ENCODE measurements around the gene TMEM91.

The TMEM91 gene

GRCh38 chr19:41421973-41422372 is 45.6 kb downstream of the TMEM91 start:
- no peak for DNase-seq (ENCODE audit: low read depth, low spot score)
- Histone ChIP-seq H3K4me1 (ENCODE audit: control insufficient read depth, insufficient read depth, low read length) (no peaks in the 10 kb centered on the region; the same call in 1 of the 2 replicates), H3K4me3 (ENCODE audit: low read length) (no peak overlapping the region), H3K27ac (ENCODE audit: low read length) (no peak overlapping the region), H3K27me3 (ENCODE audit: control insufficient read depth, insufficient read depth, low read length) (no peaks in the 10 kb centered on the region), H3K9me3 (ENCODE audit: control insufficient read depth, insufficient read depth, low read length) (no peaks in the 10 kb centered on the region), H3K36me3 (ENCODE audit: control insufficient read depth, insufficient read depth, low read length) (peaks cover 18% of the 10 kb centered on the region)
- WGBS (ENCODE audit: insufficient coverage, insufficient read length): no CpG with 5 or more reads among the region's 20 CpGs

GRCh38 chr19:41422456-41422855 is 46.1 kb downstream of the TMEM91 start:
- H3K36me3 ChIP-seq (ENCODE audit: control insufficient read depth, insufficient read depth, low read length): peaks cover 18% of the 10 kb centered on the region
- H3K27ac ChIP-seq (ENCODE audit: low read length): no peak overlapping the region
- DNase-seq (ENCODE audit: low read depth, low spot score): no peak
- WGBS (ENCODE audit: insufficient coverage, insufficient read length): no CpG with 5 or more reads among the region's 18 CpGs
- H3K27me3 ChIP-seq (ENCODE audit: control insufficient read depth, insufficient read depth, low read length): no peaks in the 10 kb centered on the region
- no peaks in the 10 kb centered on the region; the same call in 1 of the 2 replicates for H3K4me1 ChIP-seq (ENCODE audit: control insufficient read depth, insufficient read depth, low read length)
- H3K9me3 ChIP-seq (ENCODE audit: control insufficient read depth, insufficient read depth, low read length): no peaks in the 10 kb centered on the region
- no peak overlapping the region for H3K4me3 ChIP-seq (ENCODE audit: low read length)

GRCh38 chr19:41422955-41423354 is 46.6 kb downstream of the TMEM91 start:
- H3K27ac ChIP-seq (ENCODE audit: low read length): no peak overlapping the region
- peaks cover 18% of the 10 kb centered on the region for H3K36me3 ChIP-seq (ENCODE audit: control insufficient read depth, insufficient read depth, low read length)
- H3K9me3 ChIP-seq (ENCODE audit: control insufficient read depth, insufficient read depth, low read length): no peaks in the 10 kb centered on the region
- DNase-seq (ENCODE audit: low read depth, low spot score): no peak
- no peak overlapping the region for H3K4me3 ChIP-seq (ENCODE audit: low read length)
- H3K4me1 ChIP-seq (ENCODE audit: control insufficient read depth, insufficient read depth, low read length): no peaks in the 10 kb centered on the region; the same call in 1 of the 2 replicates
- no peaks in the 10 kb centered on the region for H3K27me3 ChIP-seq (ENCODE audit: control insufficient read depth, insufficient read depth, low read length)
- no CpG with 5 or more reads among the region's 12 CpGs for WGBS (ENCODE audit: insufficient coverage, insufficient read length)

- Histone ChIP-seq H3K27me3 (ENCODE audit: control insufficient read depth, insufficient read depth, low read length) (no peaks in the 10 kb centered on the region), H3K27ac (ENCODE audit: low read length) (no peak overlapping the region), H3K4me3 (ENCODE audit: low read length) (no peak overlapping the region), H3K36me3 (ENCODE audit: control insufficient read depth, insufficient read depth, low read length) (peaks cover 14% of the 10 kb centered on the region), H3K9me3 (ENCODE audit: control insufficient read depth, insufficient read depth, low read length) (no peaks in the 10 kb centered on the region), H3K4me1 (ENCODE audit: control insufficient read depth, insufficient read depth, low read length) (no peaks in the 10 kb centered on the region; the same call in 1 of the 2 replicates)
- no peak for DNase-seq (ENCODE audit: low read depth, low spot score)
- WGBS (ENCODE audit: insufficient coverage, insufficient read length): no CpG with 5 or more reads among the region's 21 CpGs
These were observed 48.2 kb downstream of the TMEM91 start for GRCh38 chr19:41424335-41425173.

- Histone ChIP-seq H3K9me3 (ENCODE audit: control insufficient read depth, insufficient read depth, low read length) (no peaks in the 10 kb centered on the region), H3K4me3 (ENCODE audit: low read length) (no peak overlapping the region), H3K27ac (ENCODE audit: low read length) (no peak overlapping the region), H3K27me3 (ENCODE audit: control insufficient read depth, insufficient read depth, low read length) (no peaks in the 10 kb centered on the region), H3K4me1 (ENCODE audit: control insufficient read depth, insufficient read depth, low read length) (no peaks in the 10 kb centered on the region; the same call in 1 of the 2 replicates), H3K36me3 (ENCODE audit: control insufficient read depth, insufficient read depth, low read length) (peaks cover 10% of the 10 kb centered on the region)
- WGBS (ENCODE audit: insufficient coverage, insufficient read length): no CpG with 5 or more reads among the region's 28 CpGs
- no peak for DNase-seq (ENCODE audit: low read depth, low spot score)
These were observed 49.1 kb downstream of the TMEM91 start for GRCh38 chr19:41425174-41426115.

- H3K27me3 ChIP-seq (ENCODE audit: control insufficient read depth, insufficient read depth, low read length): no peaks in the 10 kb centered on the region
- WGBS (ENCODE audit: insufficient coverage, insufficient read length): no CpG with 5 or more reads among the region's 36 CpGs
- no peak overlapping the region for H3K4me3 ChIP-seq (ENCODE audit: low read length)
- H3K27ac ChIP-seq (ENCODE audit: low read length): no peak overlapping the region
- H3K36me3 ChIP-seq (ENCODE audit: control insufficient read depth, insufficient read depth, low read length): peaks cover 10% of the 10 kb centered on the region
- H3K4me1 ChIP-seq (ENCODE audit: control insufficient read depth, insufficient read depth, low read length): no peaks in the 10 kb centered on the region; the same call in 1 of the 2 replicates
- no peaks in the 10 kb centered on the region for H3K9me3 ChIP-seq (ENCODE audit: control insufficient read depth, insufficient read depth, low read length)
- no peak for DNase-seq (ENCODE audit: low read depth, low spot score)
These were observed 49.9 kb downstream of the TMEM91 start for GRCh38 chr19:41426116-41426841.

GRCh38 chr19:41426952-41427646 is 50.8 kb downstream of the TMEM91 start, which contains the start of gene B3GNT8:
TSS of gene B3GNT8 (minus strand) at chr19:41427374. CDS start at chr19:41426778, 596 bp downstream.
- Histone ChIP-seq H3K4me1 (ENCODE audit: control insufficient read depth, insufficient read depth, low read length) (no peaks in the 10 kb centered on the region; the same call in 1 of the 2 replicates), H3K4me3 (ENCODE audit: low read length) (peak within 1 kb of the TSS; percentile 25; the same call in 1 of the 2 replicates), H3K36me3 (ENCODE audit: control insufficient read depth, insufficient read depth, low read length) (peaks cover 14% of the 10 kb centered on the region), H3K27me3 (ENCODE audit: control insufficient read depth, insufficient read depth, low read length) (no peaks in the 10 kb centered on the region), H3K27ac (ENCODE audit: low read length) (no peak within 1 kb of the TSS), H3K9me3 (ENCODE audit: control insufficient read depth, insufficient read depth, low read length) (no peaks in the 10 kb centered on the region)
- DNase-seq (ENCODE audit: low read depth, low spot score): peak; percentile 54
- no CpG with 5 or more reads among the region's 19 CpGs for WGBS (ENCODE audit: insufficient coverage, insufficient read length)

GRCh38 chr19:41427647-41428480 is 51.5 kb downstream of the TMEM91 start:
- Histone ChIP-seq H3K27me3 (ENCODE audit: control insufficient read depth, insufficient read depth, low read length) (no peaks in the 10 kb centered on the region), H3K27ac (ENCODE audit: low read length) (no peak overlapping the region), H3K4me1 (ENCODE audit: control insufficient read depth, insufficient read depth, low read length) (no peaks in the 10 kb centered on the region; the same call in 1 of the 2 replicates), H3K36me3 (ENCODE audit: control insufficient read depth, insufficient read depth, low read length) (peaks cover 14% of the 10 kb centered on the region), H3K4me3 (ENCODE audit: low read length) (peak overlapping the region; percentile 25; the same call in 1 of the 2 replicates), H3K9me3 (ENCODE audit: control insufficient read depth, insufficient read depth, low read length) (no peaks in the 10 kb centered on the region)
- WGBS (ENCODE audit: insufficient coverage, insufficient read length): no CpG with 5 or more reads among the region's 23 CpGs
- no peak for DNase-seq (ENCODE audit: low read depth, low spot score)

GRCh38 chr19:41428481-41428859 is 52.1 kb downstream of the TMEM91 start:
- WGBS (ENCODE audit: insufficient coverage, insufficient read length): no CpG with 5 or more reads among the region's 1 CpG
- Histone ChIP-seq H3K27me3 (ENCODE audit: control insufficient read depth, insufficient read depth, low read length) (no peaks in the 10 kb centered on the region), H3K27ac (ENCODE audit: low read length) (no peak overlapping the region), H3K9me3 (ENCODE audit: control insufficient read depth, insufficient read depth, low read length) (no peaks in the 10 kb centered on the region), H3K4me1 (ENCODE audit: control insufficient read depth, insufficient read depth, low read length) (no peaks in the 10 kb centered on the region; the same call in 1 of the 2 replicates), H3K36me3 (ENCODE audit: control insufficient read depth, insufficient read depth, low read length) (peaks cover 18% of the 10 kb centered on the region), H3K4me3 (ENCODE audit: low read length) (no peak overlapping the region; the same call in 1 of the 2 replicates)
- DNase-seq (ENCODE audit: low read depth, low spot score): no peak

All from iPS DF 6.9 (cell line).